PC-9 (cell line): ENCODE data around the gene PSMD13. TPM values are rescaled to one million over a fixed set of nuclear protein-coding genes. Genes with fewer than 3 reads are reported as not detected.

Experiments
- BruUV-seq: library from RNA; stranded (reverse); fragments of 400-500 nt; replicated peaks from 2 replicates; lab custom pipeline; 2021; lab: Mats Ljungman, UMichigan
- CTCF ChIA-PET: fragments of 300-600 bp; sonication (Branson Sonifier 250); formaldehyde crosslinking; loops from one replicate; lab custom pipeline; 2022; ENCODE audit warnings: antibody characterized with exemption; lab: Charles Lee
- POLR2A ChIA-PET: fragments of 300-600 bp; sonication (Branson Sonifier 250); formaldehyde crosslinking; loops from one replicate; lab custom pipeline; 2022; ENCODE audit warnings: antibody characterized with exemption; ENCODE audit not compliant: unreplicated experiment; lab: Charles Lee
- DNase-seq, 2 experiments: peaks; one replicate each; pipeline versions ENCODE4 v3.0.0 to v3.0.0-alpha.2; 2015 to 2022; ENCODE audit warnings: mixed read lengths in 1 of 2
- H2AFZ ChIP-seq: fragments of 200-600 bp; sonication (generic); 2 replicates; pipeline ENCODE4 v1.8.1; 2017; ENCODE audit warnings: antibody characterized with exemption
- H3F3A ChIP-seq: fragments of 200-600 bp; sonication (generic); 2 replicates; pipeline ENCODE4 v1.8.1; 2017; ENCODE audit warnings: antibody characterized with exemption, mild to moderate bottlenecking, low read depth; ENCODE audit not compliant: insufficient read depth
- H3K27ac ChIP-seq: fragments of 200-600 bp; sonication (generic); 2 replicates; pipeline ENCODE4 v1.6.1; 2016; ENCODE audit warnings: mixed run types
- H3K27me3 ChIP-seq: fragments of 200-600 bp; sonication (generic); 2 replicates; pipeline ENCODE4 v1.6.1; 2016; ENCODE audit warnings: low read depth, mixed run types; ENCODE audit not compliant: insufficient read depth
- H3K36me3 ChIP-seq: fragments of 200-600 bp; sonication (generic); 2 replicates; pipeline ENCODE4 v1.6.1; 2016; ENCODE audit warnings: low read depth, mixed run types
- H3K4me1 ChIP-seq: fragments of 200-600 bp; sonication (generic); replicated peaks from 2 replicates; pipeline ENCODE4 v1.6.1; 2016; ENCODE audit warnings: mixed run types; ENCODE audit not compliant: insufficient read depth
- H3K4me2 ChIP-seq: fragments of 200-600 bp; sonication (generic); 2 replicates; pipeline ENCODE4 v1.6.1; 2017; ENCODE audit warnings: mixed run types
- H3K4me3 ChIP-seq: fragments of 200-600 bp; sonication (generic); 2 replicates; pipeline ENCODE4 v1.6.1; 2016; ENCODE audit warnings: mixed run types
- H3K79me2 ChIP-seq: fragments of 200-600 bp; sonication (generic); 2 replicates; pipeline ENCODE4 v1.6.1; 2017; ENCODE audit warnings: low read depth, mixed run types
- H3K9me2 ChIP-seq: fragments of 200-600 bp; sonication (generic); 2 replicates; pipeline ENCODE4 v1.8.1; 2017; ENCODE audit warnings: mild to moderate bottlenecking; ENCODE audit not compliant: insufficient read depth
- H3K9me3 ChIP-seq: fragments of 200-600 bp; sonication (generic); 2 replicates; pipeline ENCODE4 v1.8.1; 2016; ENCODE audit warnings: low read depth; ENCODE audit not compliant: insufficient read depth
- H4K20me1 ChIP-seq: fragments of 200-600 bp; sonication (generic); 2 replicates; pipeline ENCODE4 v1.8.1; 2017; ENCODE audit not compliant: insufficient read depth
- CTCF ChIP-seq: fragments of 200-600 bp; sonication (generic); conservative IDR thresholded peaks from 2 replicates; pipeline ENCODE4 v1.6.1; 2017; ENCODE audit warnings: mixed run types, antibody characterized with exemption, mild to moderate bottlenecking, moderate library complexity
- EZH2 ChIP-seq: fragments of 200-600 bp; sonication (generic); IDR thresholded peaks from 2 replicates; pipeline ENCODE4 v1.8.0; 2017; ENCODE audit warnings: antibody characterized with exemption, low read depth
- intact Hi-C: fragments of 100-400 bp; cut with micrococcal nuclease; formaldehyde crosslinking; loops from one replicate; pipeline ENCODE4 v1.10.0; 2022; ENCODE audit not compliant: unreplicated experiment
- total RNA-seq: library from RNA; stranded (reverse); gene quantifications from 2 replicates; pipeline ENCODE4 v1.2.3, GENCODE V29; 2021

Gene PSMD13
- total RNA-seq, 1 experiment from 2014 or later = 143 TPM

- ChIA-PET CTCF (no interaction called here), POLR2A (no interaction called here)
- Histone ChIP-seq H3K4me2 (no peak overlapping the region), H3K9me2 (no peaks in the 10 kb centered on the region), H3K27ac (no peak overlapping the region), H3K4me1 (peaks cover 11% of the 10 kb centered on the region), H3K27me3 (no peaks in the 10 kb centered on the region), H4K20me1 (no peaks in the 10 kb centered on the region), H3F3A (peaks cover 18% of the 10 kb centered on the region; the same call in 1 of the 2 replicates), H3K79me2 (peaks cover 20% of the 10 kb centered on the region), H3K36me3 (no peaks in the 10 kb centered on the region), H2AFZ (no peak overlapping the region), H3K9me3 (no peaks in the 10 kb centered on the region), H3K4me3 (no peak overlapping the region)
- DNase-seq = no peak
- TF ChIP-seq CTCF = no peak
- TF ChIP-seq EZH2 = no peak
- intact Hi-C loops = no loop called here
- BruUV-seq = no TSS peak
These were observed 22.7 kb upstream of the PSMD13 start for GRCh38 chr11:214083-214482.

DNA sequence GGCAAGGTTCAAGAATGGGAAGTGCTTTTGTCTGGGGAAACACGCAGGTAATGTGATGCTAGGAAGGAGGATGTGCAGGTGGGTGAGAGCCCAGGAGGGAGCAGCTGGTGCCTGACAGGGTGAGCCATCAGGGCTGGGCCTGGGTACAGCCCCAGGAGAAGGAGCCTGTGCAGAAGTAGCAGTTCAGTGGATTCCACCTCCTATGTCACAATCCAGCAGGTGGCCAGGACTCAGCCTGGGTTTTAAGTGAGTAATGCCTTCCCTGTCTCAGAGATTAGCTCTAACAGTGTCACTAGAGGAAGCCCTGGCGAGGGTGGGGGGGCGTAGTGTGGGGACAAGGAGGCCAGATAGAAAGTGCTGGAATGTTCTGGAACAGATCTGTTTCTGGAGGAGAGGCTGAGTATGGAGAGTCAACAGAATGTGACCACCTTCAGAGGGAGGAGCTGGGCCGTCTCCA is 21.2 kb upstream of the PSMD13 start:
- Histone ChIP-seq H4K20me1 (no peaks in the 10 kb centered on the region), H3K4me2 (no peak overlapping the region), H2AFZ (no peak overlapping the region), H3K4me3 (no peak overlapping the region), H3K9me3 (no peaks in the 10 kb centered on the region), H3K4me1 (no peaks in the 10 kb centered on the region), H3K27me3 (no peaks in the 10 kb centered on the region), H3K27ac (no peak overlapping the region), H3K9me2 (no peaks in the 10 kb centered on the region), H3F3A (peaks cover 18% of the 10 kb centered on the region; the same call in 1 of the 2 replicates), H3K36me3 (no peaks in the 10 kb centered on the region), H3K79me2 (peaks cover 5% of the 10 kb centered on the region)
- ChIA-PET POLR2A (interaction anchor here (0.6 kb wide), 2 partner anchors 21 to 192 kb away, joined by 5 to 16 read pairs; partner anchors contain the start of gene PSMD13), CTCF (no interaction called here)
- no TSS peak for BruUV-seq
- TF ChIP-seq CTCF = no peak
- TF ChIP-seq EZH2 = no peak
- intact Hi-C loops = no loop called here
- no peak for DNase-seq

- H3K4me2 ChIP-seq = no peak overlapping the region
- no peak overlapping the region for H3K27ac ChIP-seq
- ChIA-PET POLR2A (interaction anchor here (0.6 kb wide), 1 partner anchor 191 kb away, joined by 5 read pairs; no protein-coding TSS in a partner anchor), CTCF (no interaction called here)
- H2AFZ ChIP-seq = no peak overlapping the region
- no peaks in the 10 kb centered on the region for H3K9me3 ChIP-seq
- H3K4me3 ChIP-seq = no peak overlapping the region
- H3K36me3 ChIP-seq = no peaks in the 10 kb centered on the region
- no peak for DNase-seq
- no peaks in the 10 kb centered on the region for H3K27me3 ChIP-seq
- no peaks in the 10 kb centered on the region for H3K9me2 ChIP-seq
- H3K4me1 ChIP-seq = no peaks in the 10 kb centered on the region
- intact Hi-C loops = no loop called here
- no peaks in the 10 kb centered on the region for H3K79me2 ChIP-seq
- H4K20me1 ChIP-seq = no peaks in the 10 kb centered on the region
- no peak for TF ChIP-seq EZH2
- no peak for TF ChIP-seq CTCF
- H3F3A ChIP-seq = peaks cover 18% of the 10 kb centered on the region; the same call in 1 of the 2 replicates
- BruUV-seq = no TSS peak
These were observed 20.4 kb upstream of the PSMD13 start for GRCh38 chr11:216081-216974.
